CD14-positive monocyte (primary cell): Measurements from ENCODE around the gene ABHD10. TPM values are rescaled to one million over a fixed set of nuclear protein-coding genes. Genes with fewer than 3 reads are reported as not detected.

Experiments
- DNase-seq, 3 donors: peaks; one replicate each; pipeline ENCODE4 v3.0.0-alpha.2; 2011 to 2022
- H2AFZ ChIP-seq: 2 replicates; pipeline ENCODE4 v1.6.0; 2012; ENCODE audit warnings: mild to moderate bottlenecking, low read depth, low read length, inconsistent platforms; ENCODE audit not compliant: insufficient read depth, poor library complexity, severe bottlenecking
- H3K27ac ChIP-seq, 2 donors: 1 replicate in 1 of 2; 2 replicates in 1 of 2; pipeline ENCODE4 v1.5.1; 2012 to 2013; ENCODE audit warnings: low read length in 2 of 2, control low read depth in 1 of 2, inconsistent platforms in 1 of 2, low read depth in 1 of 2, mild to moderate bottlenecking in 1 of 2
- H3K27me3 ChIP-seq, 2 donors: one replicate each; pipeline versions ENCODE4 v1.6.0 to v1.6.1; 2011 to 2013; ENCODE audit warnings: low read length in 2 of 2; ENCODE audit not compliant: control insufficient read depth in 2 of 2, insufficient read depth in 2 of 2
- H3K36me3 ChIP-seq, 2 donors: replicated peaks in 1 of 2; 1 replicate in 1 of 2; 2 replicates in 1 of 2; pipeline versions ENCODE4 v1.5.1 to v1.6.1; 2012 to 2013; ENCODE audit warnings: low read length in 2 of 2, control low read depth in 1 of 2, inconsistent platforms in 1 of 2, mild to moderate bottlenecking in 1 of 2; ENCODE audit not compliant: insufficient read depth in 2 of 2, control insufficient read depth in 1 of 2
- H3K4me1 ChIP-seq, 2 donors: 1 replicate in 1 of 2; 2 replicates in 1 of 2; pipeline versions ENCODE4 v1.5.1 to v1.6.1; 2012 to 2013; ENCODE audit warnings: low read length in 2 of 2, control low read depth in 1 of 2, inconsistent platforms in 1 of 2, mild to moderate bottlenecking in 1 of 2, moderate library complexity in 1 of 2; ENCODE audit not compliant: insufficient read depth in 2 of 2, control insufficient read depth in 1 of 2
- H3K4me2 ChIP-seq: replicated peaks from 2 replicates; pipeline ENCODE3; 2012; ENCODE audit warnings: low read length, moderate library complexity, mild to moderate bottlenecking; ENCODE audit not compliant: poor library complexity, severe bottlenecking; ENCODE audit errors: extremely low read depth
- H3K4me3 ChIP-seq, 3 experiments: fragments of 200-600 bp in 1 of 3; sonication (generic) in 1 of 3; replicated peaks in 1 of 3; 1 replicate in 2 of 3; 2 replicates in 1 of 3; pipeline ENCODE4 v1.5.1; 2011 to 2013; ENCODE audit warnings: low read length in 3 of 3, mild to moderate bottlenecking in 3 of 3, control low read depth in 2 of 3, low read depth in 2 of 3, inconsistent platforms in 1 of 3, moderate library complexity in 1 of 3
- H3K79me2 ChIP-seq: 2 replicates; pipeline ENCODE4 v1.6.0; 2012; ENCODE audit warnings: mild to moderate bottlenecking, control low read depth, inconsistent platforms, low read length, moderate library complexity; ENCODE audit not compliant: insufficient read depth
- H3K9ac ChIP-seq: 2 replicates; pipeline ENCODE4 v1.6.0; 2017; ENCODE audit warnings: low read length, mild to moderate bottlenecking; ENCODE audit not compliant: insufficient read depth, poor library complexity, severe bottlenecking
- H3K9me3 ChIP-seq, 2 donors: replicated peaks in 1 of 2; 1 replicate in 1 of 2; 2 replicates in 1 of 2; pipeline versions ENCODE4 v1.5.1 to v1.6.1; 2012 to 2013; ENCODE audit warnings: low read length in 2 of 2, control low read depth in 1 of 2; ENCODE audit not compliant: control insufficient read depth in 1 of 2, insufficient read depth in 1 of 2
- H4K20me1 ChIP-seq: 2 replicates; pipeline ENCODE4 v1.6.0; 2012; ENCODE audit warnings: mild to moderate bottlenecking, low read length, control low read depth, moderate library complexity; ENCODE audit not compliant: insufficient read depth
- H3K27ac Mint-ChIP-seq, 7 donors: one replicate each; pipeline ENCODE4 v1.8.0; 2020; ENCODE audit warnings: mild to moderate bottlenecking in 7 of 7, mixed read lengths in 7 of 7, moderate library complexity in 6 of 7, inconsistent platforms in 2 of 7
- H3K27me3 Mint-ChIP-seq, 3 donors: one replicate each; pipeline ENCODE4 v1.8.0; 2021 to 2022; ENCODE audit warnings: low read depth in 3 of 3, mild to moderate bottlenecking in 3 of 3, mixed read lengths in 3 of 3, moderate library complexity in 3 of 3, inconsistent platforms in 1 of 3
- H3K36me3 Mint-ChIP-seq, 2 donors: one replicate each; pipeline ENCODE4 v1.8.0; 2020; ENCODE audit warnings: mixed read lengths in 2 of 2, inconsistent platforms in 1 of 2, mild to moderate bottlenecking in 1 of 2
- H3K4me1 Mint-ChIP-seq: one replicate; pipeline ENCODE4 v1.8.0; 2020; ENCODE audit warnings: mild to moderate bottlenecking, mixed read lengths
- H3K4me3 Mint-ChIP-seq, 2 donors: one replicate each; pipeline ENCODE4 v1.8.0; 2020; ENCODE audit warnings: mild to moderate bottlenecking in 2 of 2, mixed read lengths in 2 of 2, moderate library complexity in 1 of 2
- H3K9me3 Mint-ChIP-seq, 7 donors: one replicate each; pipeline ENCODE4 v1.8.0; 2020 to 2022; ENCODE audit warnings: mixed read lengths in 7 of 7, mild to moderate bottlenecking in 6 of 7, moderate library complexity in 6 of 7, inconsistent platforms in 2 of 7
- CTCF ChIP-seq: fragments of 200-600 bp; IDR thresholded peaks from one replicate; pipeline ENCODE4 v1.8.0; 2022; ENCODE audit warnings: antibody characterized with exemption, mild to moderate bottlenecking
- WGBS: methylation state at CpG from one replicate; pipeline ENCODE4 v1.1.5; 2013; ENCODE audit warnings: missing lambda C conversion rate; ENCODE audit not compliant: insufficient coverage; 5-methylcytosine and 5-hydroxymethylcytosine counted together
- intact Hi-C, 2 donors: fragments of 100-400 bp; cut with micrococcal nuclease; formaldehyde crosslinking; loops; one replicate each; pipeline versions ENCODE4 v1.15.0 to v1.15.1; 2023
- polyA plus RNA-seq, 3 donors: library from polyadenylated mRNA; depleted of rRNA in 1 of 3; unstranded in 2 of 3; stranded (reverse) in 1 of 3; fragments of 300-500 nt in 2 of 3; fragments of >200 nt in 1 of 3; fragmentation: Illumina TruSeq in 2 of 3; gene quantifications; 1 replicate in 2 of 3; 2 replicates in 1 of 3; pipeline ENCODE4 v1.2.3, GENCODE V29; 2012 to 2021

Gene ABHD10
- polyA plus RNA-seq, 3 donors: 15.2 to 22.3 (median 17.0) TPM

- TF ChIP-seq CTCF: no peak
- H2AFZ ChIP-seq: no peak overlapping the region
Observed at GRCh38 chr3:112042842-112043280, 64.0 kb downstream of the ABHD10 start.

More at GRCh38 chr3:112042842-112043280, 64.0 kb downstream of the ABHD10 start:
- Mint-ChIP-seq H3K36me3 (no peaks in the 10 kb centered on the region), H3K4me3 (no peak overlapping the region), H3K27me3 (peaks cover 0 to 2% (median 2%) of the 10 kb centered on the region in 3 donors), H3K27ac (no peak overlapping the region), H3K9me3 (peaks cover 0 to 2% (median 0%) of the 10 kb centered on the region in 7 donors), H3K4me1 (no peaks in the 10 kb centered on the region)
- Histone ChIP-seq H4K20me1 (no peaks in the 10 kb centered on the region), H3K27ac (no peak overlapping the region), H3K9ac (no peak overlapping the region), H3K36me3 (no peaks in the 10 kb centered on the region), H3K9me3 (no peaks in the 10 kb centered on the region), H3K27me3 (no peaks in the 10 kb centered on the region), H3K4me3 (no peak overlapping the region), H3K4me2 (no peak overlapping the region), H3K4me1 (peaks cover 0 to 2% of the 10 kb centered on the region in 2 donors), H3K79me2 (no peaks in the 10 kb centered on the region)
- no peak for DNase-seq
- intact Hi-C loops: no loop called here
- 100% methylated on average over 2 of the region's 6 CpGs for WGBS

Other genes with a start within 250 kb of the ABHD10 start
- gene PHLDB2, start 119.8 kb upstream of the ABHD10 start, polyA plus RNA-seq: under 1 TPM in 1 of 3 donors, not detected in 2; 0.08 TPM
- not detected for gene TAGLN3, start 19.9 kb downstream of the ABHD10 start, polyA plus RNA-seq
- gene TMPRSS7, start 55.7 kb downstream of the ABHD10 start, polyA plus RNA-seq: not detected
- gene C3orf52, start 107.4 kb downstream of the ABHD10 start, polyA plus RNA-seq: not detected
- gene GCSAM, start 154.2 kb downstream of the ABHD10 start, polyA plus RNA-seq: under 1 TPM in 2 of 3 donors, not detected in 1; 0.10 to 0.16 TPM